Kidney (tissue), 14 donors: Measurements from ENCODE around the gene WDR77. TPM values are rescaled to one million over a fixed set of nuclear protein-coding genes. Genes with fewer than 3 reads are reported as not detected.

Source experiments
- DNase-seq, 5 donors: peaks; one replicate each; pipeline ENCODE4 v3.0.0-alpha.2; 2013 to 2020
- FAIRE-seq: peaks from 2 replicates; lab custom pipeline; 2012; peaks lifted over from hg19 to GRCh38; lab: Jason Lieb, UNC
- H3K27ac ChIP-seq, 2 donors: one replicate each; pipeline ENCODE4 v1.7.0; 2013; ENCODE audit warnings: low read depth in 2 of 2, low read length in 2 of 2, inconsistent platforms in 1 of 2
- H3K27me3 ChIP-seq: one replicate; pipeline ENCODE4 v1.7.1; 2013; ENCODE audit warnings: low read length, inconsistent platforms; ENCODE audit not compliant: control insufficient read depth, insufficient read depth
- H3K36me3 ChIP-seq, 3 donors: one replicate each; pipeline versions ENCODE4 v1.7.0 to v1.7.1; 2013; ENCODE audit warnings: low read length in 3 of 3, control low read depth in 1 of 3, inconsistent platforms in 1 of 3; ENCODE audit not compliant: insufficient read depth in 3 of 3, control insufficient read depth in 2 of 3
- H3K4me1 ChIP-seq, 3 donors: one replicate each; pipeline versions ENCODE4 v1.7.0 to v1.7.1; 2013; ENCODE audit warnings: low read length in 3 of 3, inconsistent platforms in 1 of 3, low read depth in 1 of 3; ENCODE audit not compliant: control insufficient read depth in 2 of 3, insufficient read depth in 2 of 3
- H3K4me3 ChIP-seq, 3 donors: one replicate each; pipeline versions ENCODE4 v1.7.0 to v1.8.1; 2013; ENCODE audit warnings: low read length in 3 of 3, control low read depth in 1 of 3, inconsistent platforms in 1 of 3
- H3K9ac ChIP-seq, 3 donors: one replicate each; pipeline versions ENCODE4 v1.7.0 to v1.7.1; 2013; ENCODE audit warnings: low read length in 3 of 3, control low read depth in 1 of 3, inconsistent platforms in 1 of 3
- H3K9me3 ChIP-seq, 3 donors: one replicate each; pipeline versions ENCODE4 v1.7.0 to v1.7.1; 2013; ENCODE audit warnings: low read length in 3 of 3, control low read depth in 1 of 3, inconsistent platforms in 1 of 3; ENCODE audit not compliant: control insufficient read depth in 2 of 3, insufficient read depth in 1 of 3
- CTCF ChIP-seq: IDR thresholded peaks from 3 replicates; pipeline ENCODE4 v1.5.1; 2012; ENCODE audit warnings: mild to moderate bottlenecking, moderate library complexity, borderline replicate concordance; ENCODE audit not compliant: insufficient read depth; ENCODE audit errors: extremely low read depth
- intact Hi-C: fragments of 100-400 bp; cut with DNase I; formaldehyde crosslinking; loops from one replicate; pipeline ENCODE4 v1.11.1; 2022
- polyA plus RNA-seq: library from polyadenylated mRNA; stranded (reverse); fragments of 350-450 nt; fragmentation: Illumina TruSeq; extraction: RNeasy Lipid Tissue Mini Kit (QIAGEN cat#74804); gene quantifications from one replicate; pipeline ENCODE4 v1.2.3, GENCODE V29; 2014; ENCODE audit warnings: low read depth, low replicate concordance; ENCODE audit not compliant: insufficient read depth
- total RNA-seq: library from RNA; stranded (reverse); fragmentation: NEBNext Ultra II Directional; extraction: Animal tissue kit (Norgen Biotek cat#: 25700); gene quantifications from one replicate; pipeline ENCODE4 v1.2.1, GENCODE V29; 2021
- donor health status: control.
- donor health status: control.
- donor health status: control.
- donor health status: control.
- donor health status: control.
- donor health status: DM: yes; HTN: yes; CAD: no.
- donor health status: Normal renal cell carcinoma (clear cell type).

WDR77 gene
- total and polyA plus RNA-seq, 2 donors from 2014 or later = 26.5 to 28.2 TPM

- DNase-seq = no peak
- Histone ChIP-seq H3K27me3 (no peaks in the 10 kb centered on the region), H3K4me1 (peaks cover 5 to 11% (median 6%) of the 10 kb centered on the region in 3 donors), H3K27ac (no peak overlapping the region), H3K36me3 (peaks cover 14 to 19% (median 15%) of the 10 kb centered on the region in 3 donors), H3K9me3 (no peaks in the 10 kb centered on the region), H3K4me3 (peak overlapping the region; percentile 7 to 94 (median 94)), H3K9ac (no peak overlapping the region)
- intact Hi-C loops = no loop called here
- no peak for FAIRE-seq
- TF ChIP-seq CTCF = no peak
Observed at GRCh38 chr1:111446967-111447892, 1.8 kb downstream of the WDR77 start.

- H3K4me3 ChIP-seq = no peak overlapping the region
- H3K36me3 ChIP-seq = peaks cover 13 to 26% (median 19%) of the 10 kb centered on the region in 3 donors
- TF ChIP-seq CTCF = no peak
- H3K9me3 ChIP-seq = no peaks in the 10 kb centered on the region
- FAIRE-seq = no peak
- no peaks in the 10 kb centered on the region for H3K27me3 ChIP-seq
- peaks cover 5 to 11% (median 6%) of the 10 kb centered on the region in 3 donors for H3K4me1 ChIP-seq
- no peak for DNase-seq
- no peak overlapping the region for H3K9ac ChIP-seq
- intact Hi-C loops = no loop called here
- no peak overlapping the region for H3K27ac ChIP-seq
Observed at GRCh38 chr1:111446546-111446945, 2.5 kb downstream of the WDR77 start.

- FAIRE-seq = no peak
- no peak overlapping the region for H3K27ac ChIP-seq
- no peaks in the 10 kb centered on the region for H3K27me3 ChIP-seq
- intact Hi-C loops = no loop called here
- TF ChIP-seq CTCF = no peak
- peaks cover 18 to 37% (median 27%) of the 10 kb centered on the region in 3 donors for H3K36me3 ChIP-seq
- H3K9me3 ChIP-seq = no peaks in the 10 kb centered on the region
- H3K4me3 ChIP-seq = no peak overlapping the region
- H3K4me1 ChIP-seq = peaks cover 0 to 4% (median 3%) of the 10 kb centered on the region in 3 donors
- no peak overlapping the region for H3K9ac ChIP-seq
- no peak for DNase-seq
Observed at GRCh38 chr1:111444031-111444430, 5.0 kb downstream of the WDR77 start.
